ENCODE results near the gene UBAP2L. TPM values are rescaled to one million over a fixed set of nuclear protein-coding genes. Genes with fewer than 3 reads are reported as not detected.

Gene UBAP2L
- total and polyA plus RNA-seq, 9 of the 15 experiments (the other 6 are each of a cell fraction or from before 2014, with no cell fraction given) = 75.0 to 245 (median 119) TPM

GRCh38 chr1:154186852-154187501, 33.8 kb upstream of the UBAP2L start (continued):
- TF ChIP-seq TAF9B (IDR thresholded peaks at IDR 0.05; ENCODE audit: partially characterized antibody) (peak; percentile 6), BRF2 (IDR thresholded peaks at IDR 0.05; ENCODE audit: borderline replicate concordance, insufficient read depth, insufficient read length) (no peak), ARID3A (IDR thresholded peaks at IDR 0.05; ENCODE audit: borderline replicate concordance, low read depth, low read length) (no peak), CBFA2T2 (conservative IDR thresholded peaks at IDR 0.05) (peak; percentile 83), ZNF3 (CRISPR knock-in tag; IDR thresholded peaks at IDR 0.05) (no peak), KDM1A (IDR thresholded peaks at IDR 0.05) (peak; percentile 81 to 88), HINFP (tag; conservative IDR thresholded peaks at IDR 0.05; ENCODE audit: low read depth) (no peak), ZNF224 (CRISPR knock-in tag; IDR thresholded peaks at IDR 0.05) (no peak), HLTF (IDR thresholded peaks at IDR 0.05) (no peak), BACH1 (tag; IDR thresholded peaks at IDR 0.05) (no peak), MXD1 (CRISPR knock-in tag; IDR thresholded peaks at IDR 0.05; ENCODE audit: borderline replicate concordance, poor library complexity, severe bottlenecking) (no peak), RAD51 (IDR thresholded peaks at IDR 0.05; ENCODE audit: borderline replicate concordance, low read depth) (no peak; the same call in 1 of the 2 replicates), YY1 (IDR thresholded peaks at IDR 0.05; ENCODE audit: borderline replicate concordance in 1 of 3, control insufficient read depth in 1 of 3, extremely low read depth in 1 of 3, insufficient read depth in 3 of 3, insufficient read length in 1 of 3, insufficient replicate concordance in 2 of 3, low read depth in 1 of 3, low read length in 2 of 3) (no peak), PHTF2 (CRISPR knock-in tag; IDR thresholded peaks at IDR 0.05) (no peak), HMBOX1 (IDR thresholded peaks at IDR 0.05) (peak; percentile 90), SAFB (IDR thresholded peaks at IDR 0.05; ENCODE audit: borderline replicate concordance, low read depth, low read length) (no peak), CTBP1 (IDR thresholded peaks at IDR 0.05; ENCODE audit: borderline replicate concordance) (peak; percentile 77; the same call in 1 of the 2 replicates), ZNF445 (CRISPR knock-in tag; IDR thresholded peaks at IDR 0.05; ENCODE audit: low read depth) (no peak), ZNF764 (CRISPR knock-in tag; IDR thresholded peaks at IDR 0.05; ENCODE audit: low read depth) (no peak), MYNN (IDR thresholded peaks at IDR 0.05) (no peak), MYNN (CRISPR knock-in tag; IDR thresholded peaks at IDR 0.05) (no peak), FOXJ3 (CRISPR knock-in tag; IDR thresholded peaks at IDR 0.05) (no peak), BRD9 (IDR thresholded peaks at IDR 0.05; ENCODE audit: low read depth, partially characterized antibody) (peak; percentile 51)
